Epithelial cell of prostate (primary cell): Measurements from ENCODE around the gene ZNF22.

Experiments
- DNase-seq: peaks from one replicate; pipeline ENCODE4 v3.0.0-alpha.2; 2011; ENCODE audit warnings: low read depth, low spot score
- H3K27ac ChIP-seq: fragments of 450-650 bp; 2 replicates; pipeline ENCODE4 v1.5.1; 2017; ENCODE audit warnings: mild to moderate bottlenecking

ZNF22 gene

DNA sequence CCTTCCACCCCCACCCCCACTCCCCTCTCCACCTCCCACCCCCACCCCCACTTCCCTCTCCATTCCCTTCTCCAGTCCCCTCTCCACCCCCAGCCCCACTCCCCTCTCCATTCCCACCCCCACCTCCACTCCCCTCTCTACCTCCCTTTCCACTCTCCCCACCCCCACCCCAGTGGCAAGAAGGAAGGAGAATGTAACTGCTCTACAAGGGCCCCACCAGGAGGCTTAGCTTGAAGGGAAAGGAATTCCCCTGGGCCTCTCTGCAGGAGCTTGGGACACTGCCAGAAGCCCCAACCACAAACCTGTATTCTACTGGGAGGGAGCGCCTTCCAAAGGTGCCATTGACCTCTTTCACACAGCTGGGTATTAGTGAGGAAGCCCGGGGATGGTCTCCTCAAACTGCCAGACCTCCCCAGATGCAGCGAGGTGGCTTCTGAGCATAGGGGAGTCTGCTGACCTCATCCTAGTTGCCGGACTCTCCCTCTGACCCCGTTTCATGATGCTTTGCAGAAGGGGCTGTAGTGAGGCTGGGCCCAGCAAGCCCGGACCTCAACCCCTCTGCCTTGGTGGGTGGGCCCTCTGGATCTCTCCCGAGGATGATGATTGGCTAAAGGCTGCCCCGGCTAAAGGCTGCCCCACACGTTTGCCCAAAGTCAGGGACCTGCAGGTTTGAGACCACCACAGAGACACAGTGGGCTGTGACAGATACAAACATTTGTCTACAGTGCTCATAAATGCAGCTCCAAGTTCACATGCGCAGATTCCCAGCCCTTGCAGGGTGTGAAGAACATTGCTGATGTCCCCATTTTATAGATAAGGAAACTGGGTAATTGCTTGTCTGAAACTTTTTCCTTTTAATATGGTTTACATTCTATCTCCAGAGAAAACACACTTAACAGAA, 25.0 kb upstream of the ZNF22 start:
- H3K27ac ChIP-seq, result no peak overlapping the region
- no peak for DNase-seq

DNA sequence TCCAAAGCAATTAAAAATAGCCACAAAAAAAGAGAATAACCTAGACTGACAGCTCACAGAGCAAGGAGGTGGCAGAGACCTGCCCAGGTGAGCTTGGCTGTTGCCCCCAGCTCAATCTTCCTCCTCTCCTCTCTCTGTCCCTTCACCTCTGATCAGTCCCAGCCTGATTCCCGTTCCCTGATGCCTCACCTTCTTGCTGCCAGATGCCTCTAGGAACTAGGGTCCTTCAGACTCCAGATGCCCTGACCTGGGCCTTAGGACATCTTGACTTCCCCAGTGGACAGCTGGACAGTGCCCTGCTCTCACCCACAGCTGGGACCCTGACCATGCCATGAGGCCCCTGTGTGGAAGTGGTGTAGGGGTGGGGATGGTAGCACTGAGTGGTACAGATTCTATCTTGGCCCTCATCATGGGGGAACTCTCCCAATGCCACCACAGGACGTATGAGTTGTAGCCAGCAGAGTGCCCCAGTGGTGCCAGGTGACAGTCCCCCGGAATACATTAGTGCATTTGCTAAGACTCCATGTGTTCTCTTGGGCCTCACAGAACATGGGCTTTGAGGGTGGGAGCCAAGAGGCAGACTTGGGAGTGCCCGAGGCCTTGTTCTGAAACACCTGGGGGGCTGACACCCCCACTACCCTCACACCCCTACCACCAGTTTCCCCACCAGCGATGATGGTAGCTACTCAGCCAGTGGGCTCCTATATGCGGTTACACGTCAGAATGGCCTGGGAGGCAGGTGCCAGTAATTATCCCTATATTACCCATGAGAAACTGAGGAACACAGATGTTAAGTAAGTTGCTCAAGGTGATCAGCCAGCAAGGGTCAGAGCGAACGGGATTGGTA, 24.1 kb upstream of the ZNF22 start:
- no peak overlapping the region for H3K27ac ChIP-seq
- no peak for DNase-seq

GRCh38 chr10:44977287-44978212, 23.2 kb upstream of the ZNF22 start:
- DNase-seq, result no peak
- no peak overlapping the region for H3K27ac ChIP-seq

- H3K27ac ChIP-seq, result peak overlapping the region; percentile 91
- no peak for DNase-seq
Observed at GRCh38 chr10:44978213-44978569, 22.5 kb upstream of the ZNF22 start.

- H3K27ac ChIP-seq, result peak within 1 kb of the TSS; percentile 91
- DNase-seq, result peak; percentile 78
Observed at GRCh38 chr10:44978570-44979280, 22.0 kb upstream of the ZNF22 start, which contains the start of gene DEPP1. Gene DEPP1, minus strand, starts transcription at chr10:44978809. Its CDS starts 779 bp downstream, at chr10:44978030.

- peak overlapping the region; percentile 91 for H3K27ac ChIP-seq
- no peak for DNase-seq
Observed at GRCh38 chr10:44979281-44980191, 21.2 kb upstream of the ZNF22 start.

DNA sequence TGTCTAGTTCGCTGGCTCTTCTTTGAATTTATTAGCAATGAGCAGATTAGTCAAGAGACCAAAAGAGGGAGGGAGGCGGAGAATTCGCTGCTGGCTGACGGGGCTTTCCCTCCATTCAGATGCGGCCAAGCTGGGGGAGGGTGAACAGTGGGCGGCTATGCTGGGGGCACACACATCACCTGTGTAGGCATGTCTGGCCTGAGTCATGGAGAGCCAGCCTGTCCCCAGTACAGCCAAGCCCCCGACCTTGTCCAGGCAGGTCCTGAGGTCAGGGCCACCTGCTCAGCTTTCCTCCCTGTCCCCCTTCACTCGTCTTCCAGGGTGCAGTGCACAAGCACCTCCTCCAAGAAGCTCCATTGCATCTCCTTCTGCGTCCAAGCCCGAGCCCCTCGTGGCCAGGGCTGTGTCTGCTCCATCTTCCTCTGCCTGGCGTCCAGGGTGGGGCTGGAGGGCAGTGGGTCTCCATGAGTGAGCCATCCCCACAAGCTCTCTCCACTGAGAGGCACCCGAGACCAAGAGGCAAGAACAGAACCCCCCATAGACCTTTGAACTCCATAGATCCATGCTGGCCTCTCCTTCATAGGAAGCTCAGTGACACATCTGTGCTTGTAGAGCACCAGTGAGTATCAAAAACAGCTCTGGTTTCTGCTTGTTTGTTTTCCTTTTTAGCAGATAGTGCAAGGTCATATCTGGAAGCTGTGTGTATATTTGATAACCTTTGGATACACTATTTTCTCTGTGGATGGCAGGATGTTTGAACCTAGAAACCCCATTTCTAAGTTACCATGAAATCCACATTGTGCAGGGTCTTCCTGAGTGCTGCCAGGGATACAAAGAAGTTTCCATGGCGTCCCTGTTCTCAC, 20.2 kb upstream of the ZNF22 start:
- DNase-seq, result no peak
- H3K27ac ChIP-seq, result peak overlapping the region; percentile 91

DNA sequence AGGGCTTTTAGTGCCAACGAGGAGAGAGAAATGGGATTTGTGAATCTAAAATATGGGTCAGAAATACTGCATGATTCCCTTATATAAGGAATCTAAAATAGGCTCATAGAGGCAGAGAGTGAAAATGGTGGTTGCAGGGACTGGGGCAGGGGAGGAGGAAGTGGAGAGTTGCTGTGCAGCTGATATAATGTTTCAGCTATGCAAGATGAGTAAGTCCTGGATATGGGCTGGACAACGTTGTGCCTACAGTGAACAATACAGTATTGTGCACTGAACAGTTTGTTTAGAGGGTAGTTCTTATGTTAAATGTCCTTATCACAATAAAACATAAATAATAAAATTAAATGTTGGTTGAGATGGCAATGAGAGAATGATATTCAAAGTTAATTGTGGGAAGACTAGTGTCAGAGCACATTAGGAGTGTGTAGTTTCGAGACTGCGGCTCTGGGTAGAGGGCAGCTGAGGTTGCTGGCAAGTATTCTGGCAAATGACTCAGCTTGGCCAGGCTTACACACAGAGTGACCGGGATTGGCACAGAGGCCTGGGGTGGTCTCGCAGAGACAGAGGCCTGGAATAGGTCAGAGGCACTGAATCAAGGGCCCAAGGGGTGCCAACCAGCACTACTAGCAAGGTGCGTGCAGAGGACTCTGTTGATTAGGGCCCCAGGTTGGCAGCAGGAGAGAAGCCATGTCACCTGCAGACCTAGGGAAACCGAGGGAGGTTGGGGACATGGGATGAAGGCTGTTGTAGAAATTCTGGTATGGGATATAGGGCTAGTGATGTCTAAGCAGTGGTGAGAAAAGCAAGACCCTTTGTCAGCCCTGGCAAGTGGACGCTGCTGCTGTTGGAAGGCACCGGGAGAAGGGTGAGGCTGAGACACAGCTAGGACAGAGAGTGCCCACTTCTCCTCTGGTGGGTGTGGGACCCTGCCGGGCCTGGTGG, 19.3 kb upstream of the ZNF22 start:
- peak; percentile 82 for DNase-seq
- peak overlapping the region; percentile 91 for H3K27ac ChIP-seq

GRCh38 chr10:44982114-44982460, 18.6 kb upstream of the ZNF22 start:
- H3K27ac ChIP-seq, result peak overlapping the region; percentile 91
- DNase-seq, result no peak

DNA sequence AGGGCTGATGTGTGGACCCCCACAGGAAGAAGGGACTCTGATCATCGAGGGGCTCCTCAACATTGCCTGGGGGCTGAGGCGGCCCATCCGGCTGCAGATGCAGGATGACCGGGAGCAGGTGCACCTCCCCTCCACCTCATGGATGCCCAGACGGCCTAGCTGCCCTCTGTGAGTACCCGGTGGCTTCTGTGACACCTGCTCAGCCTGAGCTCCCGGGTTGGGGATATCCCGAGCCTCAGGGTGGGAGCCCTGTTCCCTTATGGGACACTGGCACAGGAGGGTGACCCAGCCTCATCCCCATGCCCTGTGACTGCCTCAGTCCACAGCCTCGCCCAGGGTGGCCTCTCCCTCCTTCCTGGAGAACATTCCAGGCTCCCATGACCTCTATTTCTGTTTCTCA, 18.2 kb upstream of the ZNF22 start:
- DNase-seq, result no peak
- peak overlapping the region; percentile 91 for H3K27ac ChIP-seq

DNA sequence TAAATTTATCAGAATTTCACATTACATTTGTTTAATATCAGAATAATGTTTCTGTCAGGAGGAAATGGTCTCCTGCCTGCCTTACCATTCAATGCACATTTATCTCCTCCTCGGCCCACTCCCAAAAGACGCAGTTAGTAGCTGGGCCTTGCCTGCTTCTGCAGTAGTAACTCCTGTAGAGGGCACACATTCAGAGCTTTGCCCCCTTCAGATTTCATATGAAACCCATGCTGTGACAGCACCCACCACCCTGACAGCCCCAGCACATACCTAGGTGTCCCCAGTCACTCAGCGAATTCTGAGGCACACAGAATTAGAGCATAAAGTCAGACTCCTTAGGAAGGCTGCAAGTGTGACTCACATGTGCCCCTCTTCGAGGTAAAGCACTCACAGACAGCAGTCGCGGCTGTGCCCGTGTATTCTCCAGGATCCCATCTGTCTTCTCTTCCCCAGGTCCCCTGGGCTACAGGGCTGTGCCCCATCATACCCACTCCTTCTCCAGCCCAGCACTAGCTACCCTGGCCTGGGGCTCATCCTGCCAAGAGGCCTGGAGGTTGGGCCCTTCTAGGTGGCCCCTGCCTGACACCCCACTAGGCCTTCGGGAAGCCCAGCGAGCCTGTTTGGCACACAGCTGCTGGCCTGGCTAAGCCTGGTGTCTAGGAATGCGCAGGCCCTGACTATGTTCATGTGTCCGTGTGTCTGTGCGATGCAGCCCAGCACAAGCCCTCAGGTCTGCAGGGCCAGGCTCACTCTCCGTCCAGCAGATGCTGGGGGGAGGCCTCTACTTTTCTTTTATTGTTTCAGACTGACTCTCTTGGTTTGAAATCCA, 17.4 kb upstream of the ZNF22 start:
- H3K27ac ChIP-seq, result no peak overlapping the region
- no peak for DNase-seq

DNA sequence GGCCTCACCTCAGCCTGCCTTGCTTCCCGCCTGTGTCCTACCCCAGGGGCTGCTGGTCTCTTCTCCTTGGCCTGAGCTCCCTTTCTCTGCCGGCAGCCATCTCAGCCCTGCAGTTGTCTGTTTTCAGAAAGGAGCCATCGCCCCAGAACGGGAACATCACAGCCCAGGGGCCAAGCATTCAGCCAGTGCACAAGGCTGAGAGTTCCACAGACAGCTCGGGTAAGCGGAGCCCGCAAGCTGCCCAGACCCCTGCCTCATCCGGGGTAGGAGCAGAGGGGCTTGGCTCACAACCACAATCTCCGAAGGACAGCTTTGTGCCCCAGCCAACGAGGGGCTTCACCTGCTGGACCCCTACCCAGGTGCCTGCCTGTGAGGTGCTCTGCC, 16.8 kb upstream of the ZNF22 start:
- no peak for DNase-seq
- no peak overlapping the region for H3K27ac ChIP-seq

DNA sequence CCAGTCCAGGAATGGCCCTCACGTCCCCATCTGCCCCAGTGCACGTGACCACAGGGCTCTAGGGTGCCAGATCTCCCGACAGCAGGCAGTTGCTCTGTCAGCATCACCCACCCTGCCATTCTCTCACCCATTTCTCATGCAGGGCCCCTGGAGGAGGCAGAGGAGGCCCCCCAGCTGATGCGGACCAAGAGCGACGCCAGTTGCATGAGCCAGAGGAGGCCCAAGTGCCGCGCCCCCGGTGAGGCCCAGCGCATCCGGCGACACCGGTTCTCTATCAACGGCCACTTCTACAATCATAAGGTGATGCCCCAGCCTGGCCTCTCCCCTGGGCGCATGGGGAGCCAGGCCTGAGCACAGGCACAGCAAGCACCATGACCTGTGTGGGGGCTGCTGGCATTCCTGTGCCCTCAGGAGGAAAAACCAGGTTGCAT, 16.0 kb upstream of the ZNF22 start:
- no peak overlapping the region for H3K27ac ChIP-seq
- no peak for DNase-seq

DNA sequence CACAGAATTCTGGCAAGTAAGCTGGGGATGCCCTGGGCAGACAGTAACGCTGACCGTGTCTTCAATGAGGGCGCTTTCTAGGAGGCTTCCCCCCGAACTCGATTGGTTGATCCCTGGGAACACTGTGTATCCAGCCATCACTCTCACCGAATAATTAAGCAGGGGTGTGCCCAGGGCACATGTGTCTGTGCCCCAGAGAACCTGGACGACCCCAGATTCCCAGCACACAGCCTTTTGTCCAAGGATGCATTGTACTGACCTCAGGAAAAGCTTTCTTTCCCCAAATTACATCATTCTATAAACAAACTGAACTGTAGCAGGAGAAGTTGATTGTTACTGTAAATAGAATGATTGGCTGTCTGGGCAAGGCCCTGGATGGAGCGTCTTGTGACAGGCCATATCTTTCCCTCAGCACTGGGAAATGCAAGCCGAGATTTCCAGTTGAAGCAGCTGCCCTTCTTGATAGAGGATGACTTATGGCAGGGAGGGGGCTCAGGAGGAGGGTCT, 15.5 kb upstream of the ZNF22 start:
- no peak overlapping the region for H3K27ac ChIP-seq

GRCh38 chr10:44986179-44986578, 14.5 kb upstream of the ZNF22 start:
- H3K27ac ChIP-seq, result no peak overlapping the region
- no peak for DNase-seq

More for the DNA sequence above, 15.5 kb upstream of the ZNF22 start:
- no peak for DNase-seq

DNA sequence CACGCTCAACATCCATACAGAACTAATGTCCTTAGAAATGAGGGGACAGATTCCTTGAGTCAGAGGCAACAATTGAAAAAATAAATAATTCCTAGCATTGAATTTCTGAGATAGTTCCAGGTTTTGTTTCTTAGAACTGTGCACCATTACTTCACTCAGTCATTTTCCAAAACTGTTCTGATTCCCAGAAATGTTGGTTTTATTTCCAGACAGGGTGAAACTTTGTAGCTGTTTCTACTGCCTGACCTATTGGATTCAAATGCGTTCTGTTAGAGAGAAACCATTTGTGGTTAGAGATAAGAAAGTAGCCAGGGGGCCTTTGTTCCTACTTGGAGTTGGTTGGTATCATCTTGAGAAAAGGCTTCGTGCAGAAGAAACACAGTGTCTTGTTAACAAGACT, 14.1 kb upstream of the ZNF22 start:
- DNase-seq, result no peak

More for the DNA sequence above, 14.1 kb upstream of the ZNF22 start:
- no peak overlapping the region for H3K27ac ChIP-seq
